ENCODE results near the gene WDR5. TPM values are rescaled to one million over a fixed set of nuclear protein-coding genes. Genes with fewer than 3 reads are reported as not detected.
A peak's percentile ranks its signal among the peaks of the same experiment; 100 is the strongest.

WDR5 gene
- total RNA-seq, 1 experiment from 2014 or later: 62.5 TPM

DNA sequence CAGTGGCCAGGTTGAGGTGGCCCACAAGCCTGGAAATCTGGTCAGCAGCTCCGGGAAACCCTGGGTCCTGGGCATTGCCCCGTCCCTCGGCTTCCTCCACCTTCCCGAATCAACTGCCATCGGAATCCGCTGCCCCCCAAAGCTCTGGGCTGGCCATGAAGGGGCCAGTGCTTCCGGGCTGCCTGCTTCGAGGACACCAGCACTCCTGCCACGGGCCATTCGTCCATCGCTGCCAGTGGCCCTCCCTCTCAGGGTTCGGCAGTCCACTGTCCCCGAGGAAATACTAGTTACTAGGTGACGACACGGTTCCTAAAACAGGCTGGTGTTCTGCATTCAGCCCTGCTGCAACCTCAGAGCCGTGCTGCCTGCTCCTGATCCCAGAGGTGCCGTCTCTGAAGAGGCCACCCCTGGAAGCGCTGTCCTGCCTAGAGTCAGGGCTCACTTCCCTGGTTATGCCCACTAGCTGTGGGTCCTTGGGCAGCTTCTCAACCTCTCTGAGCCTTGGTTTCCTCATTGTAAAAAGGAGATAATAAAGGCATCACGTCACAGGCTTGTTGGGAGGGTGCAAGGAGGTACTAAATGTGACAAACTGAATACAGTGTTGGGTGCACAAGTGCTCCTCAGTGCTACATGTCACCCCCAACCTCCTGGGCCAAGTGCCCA, 3.5 kb upstream of the WDR5 start (continued):
- TF ChIP-seq, protein P1, sequence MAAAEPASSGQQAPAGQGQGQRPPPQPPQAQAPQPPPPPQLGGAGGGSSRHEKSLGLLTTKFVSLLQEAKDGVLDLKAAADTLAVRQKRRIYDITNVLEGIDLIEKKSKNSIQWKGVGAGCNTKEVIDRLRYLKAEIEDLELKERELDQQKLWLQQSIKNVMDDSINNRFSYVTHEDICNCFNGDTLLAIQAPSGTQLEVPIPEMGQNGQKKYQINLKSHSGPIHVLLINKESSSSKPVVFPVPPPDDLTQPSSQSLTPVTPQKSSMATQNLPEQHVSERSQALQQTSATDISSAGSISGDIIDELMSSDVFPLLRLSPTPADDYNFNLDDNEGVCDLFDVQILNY (CRISPR knock-in tag; IDR thresholded peaks at IDR 0.05): no peak
- TF ChIP-seq, protein P2, sequence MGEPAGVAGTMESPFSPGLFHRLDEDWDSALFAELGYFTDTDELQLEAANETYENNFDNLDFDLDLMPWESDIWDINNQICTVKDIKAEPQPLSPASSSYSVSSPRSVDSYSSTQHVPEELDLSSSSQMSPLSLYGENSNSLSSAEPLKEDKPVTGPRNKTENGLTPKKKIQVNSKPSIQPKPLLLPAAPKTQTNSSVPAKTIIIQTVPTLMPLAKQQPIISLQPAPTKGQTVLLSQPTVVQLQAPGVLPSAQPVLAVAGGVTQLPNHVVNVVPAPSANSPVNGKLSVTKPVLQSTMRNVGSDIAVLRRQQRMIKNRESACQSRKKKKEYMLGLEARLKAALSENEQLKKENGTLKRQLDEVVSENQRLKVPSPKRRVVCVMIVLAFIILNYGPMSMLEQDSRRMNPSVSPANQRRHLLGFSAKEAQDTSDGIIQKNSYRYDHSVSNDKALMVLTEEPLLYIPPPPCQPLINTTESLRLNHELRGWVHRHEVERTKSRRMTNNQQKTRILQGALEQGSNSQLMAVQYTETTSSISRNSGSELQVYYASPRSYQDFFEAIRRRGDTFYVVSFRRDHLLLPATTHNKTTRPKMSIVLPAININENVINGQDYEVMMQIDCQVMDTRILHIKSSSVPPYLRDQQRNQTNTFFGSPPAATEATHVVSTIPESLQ (CRISPR knock-in tag; IDR thresholded peaks at IDR 0.05): no peak
- TF ChIP-seq MYBL2 (CRISPR knock-in tag; IDR thresholded peaks at IDR 0.05) (no peak), NFATC4 (CRISPR knock-in tag; IDR thresholded peaks at IDR 0.05) (no peak), ZNF232 (CRISPR knock-in tag; IDR thresholded peaks at IDR 0.05) (no peak)
- TF ChIP-seq, protein P3, sequence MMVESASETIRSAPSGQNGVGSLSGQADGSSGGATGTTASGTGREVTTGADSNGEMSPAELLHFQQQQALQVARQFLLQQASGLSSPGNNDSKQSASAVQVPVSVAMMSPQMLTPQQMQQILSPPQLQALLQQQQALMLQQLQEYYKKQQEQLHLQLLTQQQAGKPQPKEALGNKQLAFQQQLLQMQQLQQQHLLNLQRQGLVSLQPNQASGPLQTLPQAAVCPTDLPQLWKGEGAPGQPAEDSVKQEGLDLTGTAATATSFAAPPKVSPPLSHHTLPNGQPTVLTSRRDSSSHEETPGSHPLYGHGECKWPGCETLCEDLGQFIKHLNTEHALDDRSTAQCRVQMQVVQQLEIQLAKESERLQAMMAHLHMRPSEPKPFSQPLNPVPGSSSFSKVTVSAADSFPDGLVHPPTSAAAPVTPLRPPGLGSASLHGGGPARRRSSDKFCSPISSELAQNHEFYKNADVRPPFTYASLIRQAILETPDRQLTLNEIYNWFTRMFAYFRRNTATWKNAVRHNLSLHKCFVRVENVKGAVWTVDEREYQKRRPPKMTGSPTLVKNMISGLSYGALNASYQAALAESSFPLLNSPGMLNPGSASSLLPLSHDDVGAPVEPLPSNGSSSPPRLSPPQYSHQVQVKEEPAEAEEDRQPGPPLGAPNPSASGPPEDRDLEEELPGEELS (CRISPR knock-in tag; IDR thresholded peaks at IDR 0.05): no peak
- TF ChIP-seq, protein P4, sequence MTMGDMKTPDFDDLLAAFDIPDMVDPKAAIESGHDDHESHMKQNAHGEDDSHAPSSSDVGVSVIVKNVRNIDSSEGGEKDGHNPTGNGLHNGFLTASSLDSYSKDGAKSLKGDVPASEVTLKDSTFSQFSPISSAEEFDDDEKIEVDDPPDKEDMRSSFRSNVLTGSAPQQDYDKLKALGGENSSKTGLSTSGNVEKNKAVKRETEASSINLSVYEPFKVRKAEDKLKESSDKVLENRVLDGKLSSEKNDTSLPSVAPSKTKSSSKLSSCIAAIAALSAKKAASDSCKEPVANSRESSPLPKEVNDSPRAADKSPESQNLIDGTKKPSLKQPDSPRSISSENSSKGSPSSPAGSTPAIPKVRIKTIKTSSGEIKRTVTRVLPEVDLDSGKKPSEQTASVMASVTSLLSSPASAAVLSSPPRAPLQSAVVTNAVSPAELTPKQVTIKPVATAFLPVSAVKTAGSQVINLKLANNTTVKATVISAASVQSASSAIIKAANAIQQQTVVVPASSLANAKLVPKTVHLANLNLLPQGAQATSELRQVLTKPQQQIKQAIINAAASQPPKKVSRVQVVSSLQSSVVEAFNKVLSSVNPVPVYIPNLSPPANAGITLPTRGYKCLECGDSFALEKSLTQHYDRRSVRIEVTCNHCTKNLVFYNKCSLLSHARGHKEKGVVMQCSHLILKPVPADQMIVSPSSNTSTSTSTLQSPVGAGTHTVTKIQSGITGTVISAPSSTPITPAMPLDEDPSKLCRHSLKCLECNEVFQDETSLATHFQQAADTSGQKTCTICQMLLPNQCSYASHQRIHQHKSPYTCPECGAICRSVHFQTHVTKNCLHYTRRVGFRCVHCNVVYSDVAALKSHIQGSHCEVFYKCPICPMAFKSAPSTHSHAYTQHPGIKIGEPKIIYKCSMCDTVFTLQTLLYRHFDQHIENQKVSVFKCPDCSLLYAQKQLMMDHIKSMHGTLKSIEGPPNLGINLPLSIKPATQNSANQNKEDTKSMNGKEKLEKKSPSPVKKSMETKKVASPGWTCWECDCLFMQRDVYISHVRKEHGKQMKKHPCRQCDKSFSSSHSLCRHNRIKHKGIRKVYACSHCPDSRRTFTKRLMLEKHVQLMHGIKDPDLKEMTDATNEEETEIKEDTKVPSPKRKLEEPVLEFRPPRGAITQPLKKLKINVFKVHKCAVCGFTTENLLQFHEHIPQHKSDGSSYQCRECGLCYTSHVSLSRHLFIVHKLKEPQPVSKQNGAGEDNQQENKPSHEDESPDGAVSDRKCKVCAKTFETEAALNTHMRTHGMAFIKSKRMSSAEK (CRISPR knock-in tag; IDR thresholded peaks at IDR 0.05; ENCODE audit: borderline replicate concordance): no peak
- TF ChIP-seq, protein P5, sequence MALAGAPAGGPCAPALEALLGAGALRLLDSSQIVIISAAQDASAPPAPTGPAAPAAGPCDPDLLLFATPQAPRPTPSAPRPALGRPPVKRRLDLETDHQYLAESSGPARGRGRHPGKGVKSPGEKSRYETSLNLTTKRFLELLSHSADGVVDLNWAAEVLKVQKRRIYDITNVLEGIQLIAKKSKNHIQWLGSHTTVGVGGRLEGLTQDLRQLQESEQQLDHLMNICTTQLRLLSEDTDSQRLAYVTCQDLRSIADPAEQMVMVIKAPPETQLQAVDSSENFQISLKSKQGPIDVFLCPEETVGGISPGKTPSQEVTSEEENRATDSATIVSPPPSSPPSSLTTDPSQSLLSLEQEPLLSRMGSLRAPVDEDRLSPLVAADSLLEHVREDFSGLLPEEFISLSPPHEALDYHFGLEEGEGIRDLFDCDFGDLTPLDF (CRISPR knock-in tag; IDR thresholded peaks at IDR 0.05): no peak

DNA sequence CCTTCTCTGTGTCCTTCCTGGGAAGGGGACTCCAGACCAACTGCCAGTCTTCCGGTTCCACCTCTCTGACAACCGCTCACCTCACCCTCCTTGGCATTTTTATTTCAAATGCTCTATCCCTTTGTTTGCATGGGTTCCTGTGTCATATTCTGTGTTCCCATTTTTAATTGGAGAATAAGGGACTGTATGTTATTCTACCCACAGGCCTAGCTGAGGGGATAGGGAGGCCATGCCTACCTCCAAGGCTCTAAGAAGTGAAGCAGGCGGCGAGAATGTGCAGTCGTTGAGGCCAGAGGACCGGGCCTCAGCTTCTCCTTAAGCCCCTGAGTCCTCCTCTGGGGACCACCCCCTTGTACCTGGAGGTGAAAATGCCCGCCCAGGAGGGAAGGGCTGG, 936 bp upstream of the WDR5 start:
- H3K27me3 Mint-ChIP-seq (ENCODE audit: low read depth): no peaks in the 10 kb centered on the region
- POLR2A ChIA-PET: no interaction called here
- TF ChIP-seq PRRX2 (CRISPR knock-in tag; IDR thresholded peaks at IDR 0.05): no peak
- no peak for TF ChIP-seq ZNF423 (CRISPR knock-in tag; IDR thresholded peaks at IDR 0.05)
- TF ChIP-seq TEAD4 (CRISPR knock-in tag; IDR thresholded peaks at IDR 0.05): no peak
- TF ChIP-seq ZNF121 (CRISPR knock-in tag; IDR thresholded peaks at IDR 0.05): no peak
- TF ChIP-seq, protein P6, sequence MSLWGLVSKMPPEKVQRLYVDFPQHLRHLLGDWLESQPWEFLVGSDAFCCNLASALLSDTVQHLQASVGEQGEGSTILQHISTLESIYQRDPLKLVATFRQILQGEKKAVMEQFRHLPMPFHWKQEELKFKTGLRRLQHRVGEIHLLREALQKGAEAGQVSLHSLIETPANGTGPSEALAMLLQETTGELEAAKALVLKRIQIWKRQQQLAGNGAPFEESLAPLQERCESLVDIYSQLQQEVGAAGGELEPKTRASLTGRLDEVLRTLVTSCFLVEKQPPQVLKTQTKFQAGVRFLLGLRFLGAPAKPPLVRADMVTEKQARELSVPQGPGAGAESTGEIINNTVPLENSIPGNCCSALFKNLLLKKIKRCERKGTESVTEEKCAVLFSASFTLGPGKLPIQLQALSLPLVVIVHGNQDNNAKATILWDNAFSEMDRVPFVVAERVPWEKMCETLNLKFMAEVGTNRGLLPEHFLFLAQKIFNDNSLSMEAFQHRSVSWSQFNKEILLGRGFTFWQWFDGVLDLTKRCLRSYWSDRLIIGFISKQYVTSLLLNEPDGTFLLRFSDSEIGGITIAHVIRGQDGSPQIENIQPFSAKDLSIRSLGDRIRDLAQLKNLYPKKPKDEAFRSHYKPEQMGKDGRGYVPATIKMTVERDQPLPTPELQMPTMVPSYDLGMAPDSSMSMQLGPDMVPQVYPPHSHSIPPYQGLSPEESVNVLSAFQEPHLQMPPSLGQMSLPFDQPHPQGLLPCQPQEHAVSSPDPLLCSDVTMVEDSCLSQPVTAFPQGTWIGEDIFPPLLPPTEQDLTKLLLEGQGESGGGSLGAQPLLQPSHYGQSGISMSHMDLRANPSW (CRISPR knock-in tag; conservative IDR thresholded peaks at IDR 0.05; ENCODE audit: low read depth): no peak
- TF ChIP-seq CREB1 (CRISPR knock-in tag; IDR thresholded peaks at IDR 0.05): no peak
- TF ChIP-seq SMAD3 (CRISPR knock-in tag; IDR thresholded peaks at IDR 0.05; ENCODE audit: borderline replicate concordance): no peak
- no peak for TF ChIP-seq MXD4 (CRISPR knock-in tag; IDR thresholded peaks at IDR 0.05; ENCODE audit: borderline replicate concordance)
- TF ChIP-seq, protein P7, sequence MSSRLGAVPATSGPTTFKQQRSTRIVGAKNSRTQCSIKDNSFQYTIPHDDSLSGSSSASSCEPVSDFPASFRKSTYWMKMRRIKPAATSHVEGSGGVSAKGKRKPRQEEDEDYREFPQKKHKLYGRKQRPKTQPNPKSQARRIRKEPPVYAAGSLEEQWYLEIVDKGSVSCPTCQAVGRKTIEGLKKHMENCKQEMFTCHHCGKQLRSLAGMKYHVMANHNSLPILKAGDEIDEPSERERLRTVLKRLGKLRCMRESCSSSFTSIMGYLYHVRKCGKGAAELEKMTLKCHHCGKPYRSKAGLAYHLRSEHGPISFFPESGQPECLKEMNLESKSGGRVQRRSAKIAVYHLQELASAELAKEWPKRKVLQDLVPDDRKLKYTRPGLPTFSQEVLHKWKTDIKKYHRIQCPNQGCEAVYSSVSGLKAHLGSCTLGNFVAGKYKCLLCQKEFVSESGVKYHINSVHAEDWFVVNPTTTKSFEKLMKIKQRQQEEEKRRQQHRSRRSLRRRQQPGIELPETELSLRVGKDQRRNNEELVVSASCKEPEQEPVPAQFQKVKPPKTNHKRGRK (CRISPR knock-in tag; IDR thresholded peaks at IDR 0.05; ENCODE audit: borderline replicate concordance): no peak
- TF ChIP-seq NFYB (CRISPR knock-in tag; conservative IDR thresholded peaks at IDR 0.05; ENCODE audit: low read depth): no peak
- TF ChIP-seq CBFB (CRISPR knock-in tag; IDR thresholded peaks at IDR 0.05; ENCODE audit: low read depth): no peak
- TF ChIP-seq, protein P3 (CRISPR knock-in tag; IDR thresholded peaks at IDR 0.05): no peak

More for the DNA sequence above, 936 bp upstream of the WDR5 start:
- peak overlapping the region; percentile 7; the same call in 1 of the 2 replicates for H3K27ac Mint-ChIP-seq
- peaks cover 10% of the 10 kb centered on the region for H3K36me3 Mint-ChIP-seq
- no peaks in the 10 kb centered on the region for H3K9me3 Mint-ChIP-seq
- ATAC-seq (no peak), DNase-seq (ENCODE audit: low spot score) (no peak)
- peaks cover 51% of the 10 kb centered on the region for H3K4me1 Mint-ChIP-seq
- H3K4me3 Mint-ChIP-seq: peak overlapping the region; percentile 77
- CTCF ChIA-PET: no interaction called here
